GM23338 (cell line): ENCODE measurements around the gene CD47. TPM values are rescaled to one million over a fixed set of nuclear protein-coding genes. Genes with fewer than 3 reads are reported as not detected.

Experiments used
- ATAC-seq: fragments of 200-7000 bp; cut with Tn5 transposase; 3 replicates; pipeline ENCODE4 v1.9.1; 2020
- DNase-seq: peaks from one replicate; pipeline ENCODE4 v3.0.0-alpha.2; 2015; ENCODE audit warnings: low spot score
- H2AFZ ChIP-seq: fragments of 200-600 bp; sonication (generic); 2 replicates; pipeline ENCODE4 v1.8.0; 2016; ENCODE audit warnings: antibody characterized with exemption, mild to moderate bottlenecking, moderate library complexity
- H3F3A ChIP-seq: fragments of 200-600 bp; sonication (generic); replicated peaks from 2 replicates; pipeline ENCODE4 v1.8.0; 2017; ENCODE audit warnings: antibody characterized with exemption, mixed run types, low read depth
- H3K27ac ChIP-seq: fragments of 200-600 bp; sonication (generic); 2 replicates; pipeline ENCODE4 v1.6.1; 2016; ENCODE audit warnings: low read depth
- H3K27me3 ChIP-seq: fragments of 200-600 bp; sonication (generic); 2 replicates; pipeline ENCODE4 v1.8.0; 2016; ENCODE audit warnings: mild to moderate bottlenecking, mixed run types, moderate library complexity; ENCODE audit not compliant: insufficient read depth
- H3K36me3 ChIP-seq: fragments of 200-600 bp; sonication (generic); 2 replicates; pipeline ENCODE4 v1.8.0; 2016; ENCODE audit warnings: mild to moderate bottlenecking; ENCODE audit not compliant: insufficient read depth
- H3K4me1 ChIP-seq: fragments of 200-600 bp; sonication (generic); 2 replicates; pipeline ENCODE4 v1.8.0; 2016; ENCODE audit warnings: mild to moderate bottlenecking, moderate library complexity; ENCODE audit not compliant: insufficient read depth
- H3K4me2 ChIP-seq: fragments of 200-600 bp; sonication (generic); 2 replicates; pipeline ENCODE4 v1.7.1; 2017; ENCODE audit warnings: mixed run types
- H3K4me3 ChIP-seq: fragments of 200-600 bp; sonication (generic); 2 replicates; pipeline ENCODE4 v1.6.1; 2016; ENCODE audit warnings: mixed run types
- H3K79me2 ChIP-seq: fragments of 200-600 bp; sonication (generic); replicated peaks from 2 replicates; pipeline ENCODE4 v1.8.0; 2017; ENCODE audit warnings: mild to moderate bottlenecking; ENCODE audit not compliant: insufficient read depth
- H3K9me2 ChIP-seq: fragments of 200-600 bp; sonication (generic); 2 replicates; pipeline ENCODE4 v1.8.0; 2017; ENCODE audit not compliant: insufficient read depth
- H4K20me1 ChIP-seq: fragments of 200-600 bp; sonication (generic); replicated peaks from 2 replicates; pipeline ENCODE4 v1.8.0; 2017; ENCODE audit warnings: mild to moderate bottlenecking; ENCODE audit not compliant: insufficient read depth
- H3K27ac Mint-ChIP-seq: 2 replicates; pipeline ENCODE4 v1.8.0; 2020; ENCODE audit warnings: inconsistent platforms, mild to moderate bottlenecking, moderate library complexity, mixed read lengths
- H3K27me3 Mint-ChIP-seq: 3 replicates; pipeline ENCODE4 v1.8.0; 2022; ENCODE audit warnings: low read depth, mild to moderate bottlenecking, moderate library complexity, mixed read lengths, inconsistent platforms; ENCODE audit not compliant: insufficient read depth, poor library complexity
- H3K36me3 Mint-ChIP-seq: 3 replicates; pipeline ENCODE4 v1.8.0; 2021; ENCODE audit warnings: low read depth, mild to moderate bottlenecking, inconsistent platforms, moderate library complexity, mixed read lengths
- H3K4me1 Mint-ChIP-seq: 3 replicates; pipeline ENCODE4 v1.8.0; 2020; ENCODE audit warnings: mild to moderate bottlenecking, inconsistent platforms, mixed read lengths
- H3K4me3 Mint-ChIP-seq: 3 replicates; pipeline ENCODE4 v1.8.0; 2021; ENCODE audit warnings: moderate library complexity, mild to moderate bottlenecking, inconsistent platforms, mixed read lengths
- H3K9me3 Mint-ChIP-seq: 3 replicates; pipeline ENCODE4 v1.8.0; 2020; ENCODE audit warnings: moderate library complexity, mild to moderate bottlenecking, inconsistent platforms, mixed read lengths
- CTCF ChIP-seq, 2 experiments: fragments of 200-600 bp in 1 of 2; sonication (generic) in 1 of 2; conservative IDR thresholded peaks; 2 replicates each; pipeline versions ENCODE4 v1.5.1 to v1.6.1; 2016 to 2017; ENCODE audit warnings: antibody characterized with exemption in 2 of 2, low read depth in 2 of 2, mild to moderate bottlenecking in 2 of 2, moderate library complexity in 1 of 2
- EZH2 ChIP-seq: fragments of 200-600 bp; sonication (generic); IDR thresholded peaks from one replicate; pipeline ENCODE4 v1.8.0; 2017; ENCODE audit warnings: antibody characterized with exemption, mild to moderate bottlenecking, low read depth; ENCODE audit not compliant: unreplicated experiment
- EZH2phosphoT487 ChIP-seq: fragments of 200-600 bp; sonication (generic); IDR thresholded peaks from one replicate; pipeline ENCODE4 v1.8.1; 2018; ENCODE audit warnings: antibody characterized with exemption; ENCODE audit not compliant: unreplicated experiment
- JUNB ChIP-seq: IDR thresholded peaks from one replicate; pipeline ENCODE4 v1.6.1; 2016; ENCODE audit warnings: antibody characterized with exemption; ENCODE audit not compliant: unreplicated experiment
- POLR2AphosphoS5 ChIP-seq: IDR thresholded peaks from 2 replicates; pipeline ENCODE4 v1.6.1; 2016; ENCODE audit warnings: antibody characterized with exemption, low read depth
- REST ChIP-seq: IDR thresholded peaks from one replicate; pipeline ENCODE4 v1.6.1; 2018; ENCODE audit warnings: antibody characterized with exemption; ENCODE audit not compliant: unreplicated experiment
- STAT1 ChIP-seq: IDR thresholded peaks from one replicate; pipeline ENCODE4 v1.6.1; 2016; ENCODE audit warnings: antibody characterized with exemption; ENCODE audit not compliant: unreplicated experiment
- ZNF114 ChIP-seq: fragments of 250-450 bp; sonication (Bioruptor Pico); IDR thresholded peaks from 2 replicates; pipeline ENCODE4 v1.5.0; 2020; ENCODE audit warnings: mild to moderate bottlenecking, moderate library complexity
- ZNF331 ChIP-seq: fragments of 250-450 bp; sonication (Bioruptor Pico); IDR thresholded peaks from 2 replicates; pipeline ENCODE4 v1.5.0; 2020; ENCODE audit warnings: low read depth, mild to moderate bottlenecking, moderate library complexity
- polyA plus RNA-seq: library from polyadenylated mRNA; unstranded; fragments of >200 nt; fragmentation: Nextera tagmentation; extraction: Ambion mirVana; gene quantifications from 2 replicates; pipeline ENCODE4 v1.2.1, GENCODE V29; 2016
- total RNA-seq: library from RNA; depleted of rRNA; stranded (reverse); fragments of >200 nt; shearing (Covaris generic); gene quantifications from 2 replicates; pipeline ENCODE4 v1.2.3, GENCODE V29; 2014
- TF ChIP-seq, protein P1 (sequence below): IDR thresholded peaks from 2 replicates; pipeline ENCODE4 v1.6.1; 2016; ENCODE audit warnings: antibody characterized with exemption

CD47 gene
- total and polyA plus RNA-seq, 2 experiments from 2014 or later: 22.1 to 26.9 TPM

DNA sequence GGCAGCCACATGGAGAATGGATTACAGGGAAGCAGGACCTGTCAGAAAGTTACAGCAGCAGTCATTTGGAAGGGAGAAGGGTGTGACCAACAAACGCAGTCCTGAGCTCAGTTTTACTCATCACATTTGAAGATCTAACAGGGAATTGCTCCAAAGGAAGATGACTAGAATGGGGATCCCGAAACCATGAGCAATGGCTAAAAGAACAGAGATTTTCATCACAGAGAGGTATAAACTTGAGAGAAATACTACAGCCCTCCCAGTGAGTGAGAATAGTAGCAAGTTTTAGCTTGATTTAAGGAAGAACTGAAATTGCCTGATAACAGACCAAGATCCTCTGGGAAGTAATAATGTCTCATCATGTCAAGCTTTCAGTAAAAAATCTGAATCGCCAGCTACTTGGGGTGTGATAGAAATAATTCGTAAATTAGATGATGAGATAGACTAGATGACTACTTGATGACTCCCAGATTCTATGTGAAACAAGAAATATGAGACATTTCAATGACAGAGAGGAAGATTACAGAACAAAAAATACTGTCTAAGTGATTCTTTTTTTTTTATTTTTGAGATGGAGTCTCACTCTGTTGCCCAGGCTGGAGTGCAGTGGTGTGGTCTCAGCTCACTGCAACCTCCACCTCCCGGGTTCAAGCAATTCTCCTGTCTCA, 16.9 kb downstream of the CD47 start (continued):
- no peak for TF ChIP-seq POLR2AphosphoS5
- TF ChIP-seq ZNF331 (CRISPR knock-in tag): no peak
- no peak for TF ChIP-seq REST
- TF ChIP-seq, protein P1, sequence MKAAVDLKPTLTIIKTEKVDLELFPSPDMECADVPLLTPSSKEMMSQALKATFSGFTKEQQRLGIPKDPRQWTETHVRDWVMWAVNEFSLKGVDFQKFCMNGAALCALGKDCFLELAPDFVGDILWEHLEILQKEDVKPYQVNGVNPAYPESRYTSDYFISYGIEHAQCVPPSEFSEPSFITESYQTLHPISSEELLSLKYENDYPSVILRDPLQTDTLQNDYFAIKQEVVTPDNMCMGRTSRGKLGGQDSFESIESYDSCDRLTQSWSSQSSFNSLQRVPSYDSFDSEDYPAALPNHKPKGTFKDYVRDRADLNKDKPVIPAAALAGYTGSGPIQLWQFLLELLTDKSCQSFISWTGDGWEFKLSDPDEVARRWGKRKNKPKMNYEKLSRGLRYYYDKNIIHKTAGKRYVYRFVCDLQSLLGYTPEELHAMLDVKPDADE: no peak
- no peak for TF ChIP-seq CTCF (conservative IDR thresholded peaks at IDR 0.05; ENCODE audit: low read depth in 2 of 2)

GRCh38 chr3:108071368-108071767, 19.5 kb downstream of the CD47 start:
- Histone ChIP-seq H3K4me2 (peak overlapping the region; percentile 19; the same call in 1 of the 2 replicates), H3F3A (no peaks in the 10 kb centered on the region), H2AFZ (no peak overlapping the region), H3K36me3 (no peaks in the 10 kb centered on the region), H4K20me1 (no peaks in the 10 kb centered on the region), H3K4me3 (no peak overlapping the region), H3K27ac (no peak overlapping the region), H3K9me2 (no peaks in the 10 kb centered on the region), H3K4me1 (peaks cover 10% of the 10 kb centered on the region; the same call in 1 of the 2 replicates), H3K79me2 (no peaks in the 10 kb centered on the region), H3K27me3 (no peaks in the 10 kb centered on the region)
- Mint-ChIP-seq H3K27ac (no peak overlapping the region), H3K4me3 (no peak overlapping the region), H3K27me3 (no peaks in the 10 kb centered on the region), H3K4me1 (peaks cover 14% of the 10 kb centered on the region), H3K9me3 (no peaks in the 10 kb centered on the region; the same call in 2 of the 3 replicates), H3K36me3 (no peaks in the 10 kb centered on the region)
- ATAC-seq (no peak), DNase-seq (no peak)
- TF ChIP-seq EZH2phosphoT487 (no peak), EZH2 (no peak), STAT1 (no peak), CTCF (conservative IDR thresholded peaks at IDR 0.05; ENCODE audit: low read depth in 2 of 2) (no peak), ZNF114 (CRISPR knock-in tag) (no peak), JUNB (no peak), POLR2AphosphoS5 (no peak), ZNF331 (CRISPR knock-in tag) (no peak)
- TF ChIP-seq, protein P1: no peak
